GM23338 (cell line): Measurements from ENCODE around the gene RPL28. TPM values are rescaled to one million over a fixed set of nuclear protein-coding genes. Genes with fewer than 3 reads are reported as not detected.
"Not testable (repeated sequence)": the region's sequence is repeated elsewhere in the genome, so short reads cannot be mapped to it uniquely, and the experiment has no call there.

Source experiments
- ATAC-seq: fragments of 200-7000 bp; cut with Tn5 transposase; 3 replicates; pipeline ENCODE4 v1.9.1; 2020
- DNase-seq: peaks from one replicate; pipeline ENCODE4 v3.0.0-alpha.2; 2015; ENCODE audit warnings: low spot score
- H2AFZ ChIP-seq: fragments of 200-600 bp; sonication (generic); 2 replicates; pipeline ENCODE4 v1.8.0; 2016; ENCODE audit warnings: antibody characterized with exemption, mild to moderate bottlenecking, moderate library complexity
- H3F3A ChIP-seq: fragments of 200-600 bp; sonication (generic); replicated peaks from 2 replicates; pipeline ENCODE4 v1.8.0; 2017; ENCODE audit warnings: antibody characterized with exemption, mixed run types, low read depth
- H3K27ac ChIP-seq: fragments of 200-600 bp; sonication (generic); 2 replicates; pipeline ENCODE4 v1.6.1; 2016; ENCODE audit warnings: low read depth
- H3K27me3 ChIP-seq: fragments of 200-600 bp; sonication (generic); 2 replicates; pipeline ENCODE4 v1.8.0; 2016; ENCODE audit warnings: mild to moderate bottlenecking, mixed run types, moderate library complexity; ENCODE audit not compliant: insufficient read depth
- H3K36me3 ChIP-seq: fragments of 200-600 bp; sonication (generic); 2 replicates; pipeline ENCODE4 v1.8.0; 2016; ENCODE audit warnings: mild to moderate bottlenecking; ENCODE audit not compliant: insufficient read depth
- H3K4me1 ChIP-seq: fragments of 200-600 bp; sonication (generic); 2 replicates; pipeline ENCODE4 v1.8.0; 2016; ENCODE audit warnings: mild to moderate bottlenecking, moderate library complexity; ENCODE audit not compliant: insufficient read depth
- H3K4me2 ChIP-seq: fragments of 200-600 bp; sonication (generic); 2 replicates; pipeline ENCODE4 v1.7.1; 2017; ENCODE audit warnings: mixed run types
- H3K4me3 ChIP-seq: fragments of 200-600 bp; sonication (generic); 2 replicates; pipeline ENCODE4 v1.6.1; 2016; ENCODE audit warnings: mixed run types
- H3K79me2 ChIP-seq: fragments of 200-600 bp; sonication (generic); replicated peaks from 2 replicates; pipeline ENCODE4 v1.8.0; 2017; ENCODE audit warnings: mild to moderate bottlenecking; ENCODE audit not compliant: insufficient read depth
- H3K9me2 ChIP-seq: fragments of 200-600 bp; sonication (generic); 2 replicates; pipeline ENCODE4 v1.8.0; 2017; ENCODE audit not compliant: insufficient read depth
- H4K20me1 ChIP-seq: fragments of 200-600 bp; sonication (generic); replicated peaks from 2 replicates; pipeline ENCODE4 v1.8.0; 2017; ENCODE audit warnings: mild to moderate bottlenecking; ENCODE audit not compliant: insufficient read depth
- H3K27ac Mint-ChIP-seq: 2 replicates; pipeline ENCODE4 v1.8.0; 2020; ENCODE audit warnings: inconsistent platforms, mild to moderate bottlenecking, moderate library complexity, mixed read lengths
- H3K27me3 Mint-ChIP-seq: 3 replicates; pipeline ENCODE4 v1.8.0; 2022; ENCODE audit warnings: low read depth, mild to moderate bottlenecking, moderate library complexity, mixed read lengths, inconsistent platforms; ENCODE audit not compliant: insufficient read depth, poor library complexity
- H3K36me3 Mint-ChIP-seq: 3 replicates; pipeline ENCODE4 v1.8.0; 2021; ENCODE audit warnings: low read depth, mild to moderate bottlenecking, inconsistent platforms, moderate library complexity, mixed read lengths
- H3K4me1 Mint-ChIP-seq: 3 replicates; pipeline ENCODE4 v1.8.0; 2020; ENCODE audit warnings: mild to moderate bottlenecking, inconsistent platforms, mixed read lengths
- H3K4me3 Mint-ChIP-seq: 3 replicates; pipeline ENCODE4 v1.8.0; 2021; ENCODE audit warnings: moderate library complexity, mild to moderate bottlenecking, inconsistent platforms, mixed read lengths
- H3K9me3 Mint-ChIP-seq: 3 replicates; pipeline ENCODE4 v1.8.0; 2020; ENCODE audit warnings: moderate library complexity, mild to moderate bottlenecking, inconsistent platforms, mixed read lengths
- CREB1 ChIP-seq: fragments of 250-450 bp; sonication (Bioruptor Pico); IDR thresholded peaks from 2 replicates; pipeline ENCODE4 v1.5.0; 2020; ENCODE audit warnings: low read depth, mild to moderate bottlenecking, moderate library complexity
- EZH2phosphoT487 ChIP-seq: fragments of 200-600 bp; sonication (generic); IDR thresholded peaks from one replicate; pipeline ENCODE4 v1.8.1; 2018; ENCODE audit warnings: antibody characterized with exemption; ENCODE audit not compliant: unreplicated experiment
- POLR2AphosphoS5 ChIP-seq: IDR thresholded peaks from 2 replicates; pipeline ENCODE4 v1.6.1; 2016; ENCODE audit warnings: antibody characterized with exemption, low read depth
- STAT1 ChIP-seq: IDR thresholded peaks from one replicate; pipeline ENCODE4 v1.6.1; 2016; ENCODE audit warnings: antibody characterized with exemption; ENCODE audit not compliant: unreplicated experiment
- ZNF331 ChIP-seq: fragments of 250-450 bp; sonication (Bioruptor Pico); IDR thresholded peaks from 2 replicates; pipeline ENCODE4 v1.5.0; 2020; ENCODE audit warnings: low read depth, mild to moderate bottlenecking, moderate library complexity
- polyA plus RNA-seq: library from polyadenylated mRNA; unstranded; fragments of >200 nt; fragmentation: Nextera tagmentation; extraction: Ambion mirVana; gene quantifications from 2 replicates; pipeline ENCODE4 v1.2.1, GENCODE V29; 2016
- total RNA-seq: library from RNA; depleted of rRNA; stranded (reverse); fragments of >200 nt; shearing (Covaris generic); gene quantifications from 2 replicates; pipeline ENCODE4 v1.2.3, GENCODE V29; 2014
- TF ChIP-seq, protein P1 (sequence below), 2 experiments: fragments of 200-600 bp in 1 of 2; sonication (generic) in 1 of 2; conservative IDR thresholded peaks; 2 replicates each; pipeline versions ENCODE4 v1.5.1 to v1.6.1; 2016 to 2017; ENCODE audit warnings: antibody characterized with exemption in 2 of 2, low read depth in 2 of 2, mild to moderate bottlenecking in 2 of 2, moderate library complexity in 1 of 2
- TF ChIP-seq, protein P2 (sequence below): fragments of 250-450 bp; sonication (Bioruptor Pico); IDR thresholded peaks from 2 replicates; pipeline ENCODE4 v1.5.0; 2020; ENCODE audit warnings: mild to moderate bottlenecking, moderate library complexity

The RPL28 gene
- total and polyA plus RNA-seq, 2 experiments from 2014 or later: 737 to 1,528 TPM

DNA sequence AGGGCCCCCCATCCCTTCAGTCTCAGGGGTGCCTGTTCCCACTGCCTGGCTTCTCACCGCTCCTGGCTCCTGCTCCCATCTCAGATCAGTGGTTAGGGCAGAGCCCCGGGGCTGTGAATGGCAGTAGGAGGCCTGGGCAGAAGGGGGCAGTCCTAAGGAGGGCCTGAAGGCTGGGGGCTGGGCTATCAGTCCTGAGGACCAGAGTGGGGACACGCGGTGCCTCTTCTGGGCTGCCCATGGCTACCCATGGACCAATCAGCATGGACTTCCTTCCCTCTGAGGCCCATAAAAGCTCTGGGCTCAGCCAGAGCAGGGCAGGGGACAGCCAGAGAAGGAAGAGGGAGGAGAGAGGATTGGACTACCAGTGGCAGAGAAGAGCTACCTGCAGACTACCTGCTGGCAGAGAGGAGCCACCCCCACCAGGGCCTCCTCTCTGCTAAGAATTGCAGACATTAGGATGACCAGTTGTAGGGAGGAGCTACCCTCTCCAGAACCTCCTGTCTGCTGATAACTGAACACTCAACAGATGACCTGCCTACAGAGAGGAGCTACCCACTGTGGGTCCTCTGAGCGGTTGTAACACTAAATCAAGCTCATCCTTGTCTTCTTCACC lies 34.0 kb downstream of the RPL28 start:
- Histone ChIP-seq H3K4me3 (no peak overlapping the region), H3K4me2 (no peak overlapping the region), H3K4me1 (no peaks in the 10 kb centered on the region), H2AFZ (no peak overlapping the region), H3K27me3 (peaks cover 7% of the 10 kb centered on the region; the same call in 1 of the 2 replicates), H3K9me2 (no peaks in the 10 kb centered on the region), H4K20me1 (no peaks in the 10 kb centered on the region), H3F3A (no peaks in the 10 kb centered on the region), H3K36me3 (no peaks in the 10 kb centered on the region), H3K79me2 (no peaks in the 10 kb centered on the region), H3K27ac (no peak overlapping the region)
- TF ChIP-seq POLR2AphosphoS5 (no peak), STAT1 (no peak), EZH2phosphoT487 (no peak), CREB1 (CRISPR knock-in tag) (no peak)
- TF ChIP-seq, protein P1, sequence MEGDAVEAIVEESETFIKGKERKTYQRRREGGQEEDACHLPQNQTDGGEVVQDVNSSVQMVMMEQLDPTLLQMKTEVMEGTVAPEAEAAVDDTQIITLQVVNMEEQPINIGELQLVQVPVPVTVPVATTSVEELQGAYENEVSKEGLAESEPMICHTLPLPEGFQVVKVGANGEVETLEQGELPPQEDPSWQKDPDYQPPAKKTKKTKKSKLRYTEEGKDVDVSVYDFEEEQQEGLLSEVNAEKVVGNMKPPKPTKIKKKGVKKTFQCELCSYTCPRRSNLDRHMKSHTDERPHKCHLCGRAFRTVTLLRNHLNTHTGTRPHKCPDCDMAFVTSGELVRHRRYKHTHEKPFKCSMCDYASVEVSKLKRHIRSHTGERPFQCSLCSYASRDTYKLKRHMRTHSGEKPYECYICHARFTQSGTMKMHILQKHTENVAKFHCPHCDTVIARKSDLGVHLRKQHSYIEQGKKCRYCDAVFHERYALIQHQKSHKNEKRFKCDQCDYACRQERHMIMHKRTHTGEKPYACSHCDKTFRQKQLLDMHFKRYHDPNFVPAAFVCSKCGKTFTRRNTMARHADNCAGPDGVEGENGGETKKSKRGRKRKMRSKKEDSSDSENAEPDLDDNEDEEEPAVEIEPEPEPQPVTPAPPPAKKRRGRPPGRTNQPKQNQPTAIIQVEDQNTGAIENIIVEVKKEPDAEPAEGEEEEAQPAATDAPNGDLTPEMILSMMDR (conservative IDR thresholded peaks at IDR 0.05; ENCODE audit: low read depth in 2 of 2): no peak
- Mint-ChIP-seq H3K9me3 (peaks cover 14% of the 10 kb centered on the region), H3K36me3 (no peaks in the 10 kb centered on the region; the same call in 2 of the 3 replicates), H3K4me3 (no peak overlapping the region), H3K27ac (no peak overlapping the region), H3K4me1 (peaks cover 2% of the 10 kb centered on the region; the same call in 2 of the 3 replicates), H3K27me3 (peaks cover 17% of the 10 kb centered on the region)
- no peak for DNase-seq
- ATAC-seq: no peak; the same call in 2 of the 3 replicates

DNA sequence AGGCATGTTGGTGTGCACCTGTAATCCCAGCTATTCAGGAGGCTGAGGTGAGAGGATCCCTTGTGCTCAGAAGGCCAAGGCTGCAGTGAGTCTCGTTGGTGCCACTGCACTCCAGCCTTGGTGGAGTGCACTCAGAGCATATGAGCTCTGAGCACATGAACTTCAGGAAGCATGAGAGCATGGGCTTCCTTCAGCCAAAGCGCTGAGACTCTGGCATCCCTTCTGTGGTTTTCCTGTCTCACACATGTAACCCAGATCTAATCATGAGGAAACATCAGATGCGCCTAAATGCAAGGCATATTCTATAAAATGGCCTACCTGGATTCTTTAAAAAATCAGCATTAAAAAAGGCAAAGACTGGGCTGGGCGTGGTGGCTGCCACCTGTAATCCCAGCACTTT lies 35.5 kb downstream of the RPL28 start:
- not testable (repeated sequence) for H3K9me2 ChIP-seq, H3K27ac ChIP-seq, DNase-seq, H3K4me1 Mint-ChIP-seq, H3K27me3 ChIP-seq, H3K27ac Mint-ChIP-seq, H4K20me1 ChIP-seq, H3K4me3 ChIP-seq, H3K36me3 ChIP-seq, ATAC-seq, H3K79me2 ChIP-seq, H3F3A ChIP-seq, H3K4me2 ChIP-seq, H3K36me3 Mint-ChIP-seq, H3K4me1 ChIP-seq, H3K4me3 Mint-ChIP-seq, H2AFZ ChIP-seq
- H3K9me3 Mint-ChIP-seq: peaks cover 14% of the 10 kb centered on the region
- H3K27me3 Mint-ChIP-seq: peaks cover 14% of the 10 kb centered on the region

DNA sequence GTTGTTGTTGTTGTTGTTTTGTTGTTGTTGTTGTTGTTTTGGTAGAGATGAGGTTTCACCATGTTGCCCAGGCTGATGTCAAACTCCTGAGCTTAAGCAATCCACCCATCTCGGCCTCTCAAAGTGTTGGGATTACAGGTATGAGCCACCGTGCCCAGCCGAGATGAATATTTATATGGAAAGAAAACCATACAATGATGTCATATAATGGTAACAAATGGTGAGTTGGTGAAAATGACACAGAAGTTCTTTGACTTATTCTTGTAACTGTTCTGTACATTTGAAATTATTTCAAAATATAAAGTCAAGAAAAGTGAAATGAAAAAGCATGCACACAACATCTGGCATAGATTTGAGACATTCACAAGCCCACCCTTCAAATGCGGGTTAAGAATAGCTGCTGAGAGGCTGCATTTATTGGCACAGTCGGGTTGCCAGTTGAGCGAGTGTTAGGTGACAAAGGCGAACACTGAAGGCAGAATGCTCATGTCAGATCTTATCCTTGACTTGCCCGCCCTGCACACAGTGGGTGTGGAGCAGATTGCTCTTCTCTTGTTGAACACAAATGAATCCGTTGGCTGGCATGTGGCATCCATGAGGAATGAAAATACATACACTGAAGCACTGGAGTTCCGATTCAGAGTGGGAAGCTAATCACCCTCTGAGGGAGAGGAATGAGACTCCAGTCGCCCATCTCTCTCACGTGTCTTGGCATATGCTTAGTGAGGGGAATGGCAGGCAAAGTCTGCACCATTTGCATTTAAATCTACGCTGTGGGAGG lies 37.7 kb downstream of the RPL28 start:
- 0 out of 2 replicates have a peak, but pooled peaks cover under 1% of the 10 kb centered on the region for H3K4me1 ChIP-seq
- H4K20me1 ChIP-seq: no peaks in the 10 kb centered on the region
- no peaks in the 10 kb centered on the region for H3K36me3 Mint-ChIP-seq
- H2AFZ ChIP-seq: no peak overlapping the region
- ATAC-seq (no peak), DNase-seq (no peak)
- H3K79me2 ChIP-seq: no peaks in the 10 kb centered on the region
- H3K27me3 ChIP-seq: peaks cover 5% of the 10 kb centered on the region; the same call in 1 of the 2 replicates
- no peak overlapping the region for H3K4me2 ChIP-seq
- H3F3A ChIP-seq: no peaks in the 10 kb centered on the region
- H3K27me3 Mint-ChIP-seq: peaks cover 14% of the 10 kb centered on the region
- peaks cover 12% of the 10 kb centered on the region for H3K9me3 Mint-ChIP-seq
- no peak overlapping the region for H3K4me3 ChIP-seq
- H3K9me2 ChIP-seq: no peaks in the 10 kb centered on the region
- no peak overlapping the region for H3K4me3 Mint-ChIP-seq
- no peak overlapping the region for H3K27ac ChIP-seq
- H3K4me1 Mint-ChIP-seq: peaks cover under 1% of the 10 kb centered on the region; the same call in 1 of the 3 replicates
- H3K27ac Mint-ChIP-seq: no peak overlapping the region
- H3K36me3 ChIP-seq: no peaks in the 10 kb centered on the region
- TF ChIP-seq, protein P2, sequence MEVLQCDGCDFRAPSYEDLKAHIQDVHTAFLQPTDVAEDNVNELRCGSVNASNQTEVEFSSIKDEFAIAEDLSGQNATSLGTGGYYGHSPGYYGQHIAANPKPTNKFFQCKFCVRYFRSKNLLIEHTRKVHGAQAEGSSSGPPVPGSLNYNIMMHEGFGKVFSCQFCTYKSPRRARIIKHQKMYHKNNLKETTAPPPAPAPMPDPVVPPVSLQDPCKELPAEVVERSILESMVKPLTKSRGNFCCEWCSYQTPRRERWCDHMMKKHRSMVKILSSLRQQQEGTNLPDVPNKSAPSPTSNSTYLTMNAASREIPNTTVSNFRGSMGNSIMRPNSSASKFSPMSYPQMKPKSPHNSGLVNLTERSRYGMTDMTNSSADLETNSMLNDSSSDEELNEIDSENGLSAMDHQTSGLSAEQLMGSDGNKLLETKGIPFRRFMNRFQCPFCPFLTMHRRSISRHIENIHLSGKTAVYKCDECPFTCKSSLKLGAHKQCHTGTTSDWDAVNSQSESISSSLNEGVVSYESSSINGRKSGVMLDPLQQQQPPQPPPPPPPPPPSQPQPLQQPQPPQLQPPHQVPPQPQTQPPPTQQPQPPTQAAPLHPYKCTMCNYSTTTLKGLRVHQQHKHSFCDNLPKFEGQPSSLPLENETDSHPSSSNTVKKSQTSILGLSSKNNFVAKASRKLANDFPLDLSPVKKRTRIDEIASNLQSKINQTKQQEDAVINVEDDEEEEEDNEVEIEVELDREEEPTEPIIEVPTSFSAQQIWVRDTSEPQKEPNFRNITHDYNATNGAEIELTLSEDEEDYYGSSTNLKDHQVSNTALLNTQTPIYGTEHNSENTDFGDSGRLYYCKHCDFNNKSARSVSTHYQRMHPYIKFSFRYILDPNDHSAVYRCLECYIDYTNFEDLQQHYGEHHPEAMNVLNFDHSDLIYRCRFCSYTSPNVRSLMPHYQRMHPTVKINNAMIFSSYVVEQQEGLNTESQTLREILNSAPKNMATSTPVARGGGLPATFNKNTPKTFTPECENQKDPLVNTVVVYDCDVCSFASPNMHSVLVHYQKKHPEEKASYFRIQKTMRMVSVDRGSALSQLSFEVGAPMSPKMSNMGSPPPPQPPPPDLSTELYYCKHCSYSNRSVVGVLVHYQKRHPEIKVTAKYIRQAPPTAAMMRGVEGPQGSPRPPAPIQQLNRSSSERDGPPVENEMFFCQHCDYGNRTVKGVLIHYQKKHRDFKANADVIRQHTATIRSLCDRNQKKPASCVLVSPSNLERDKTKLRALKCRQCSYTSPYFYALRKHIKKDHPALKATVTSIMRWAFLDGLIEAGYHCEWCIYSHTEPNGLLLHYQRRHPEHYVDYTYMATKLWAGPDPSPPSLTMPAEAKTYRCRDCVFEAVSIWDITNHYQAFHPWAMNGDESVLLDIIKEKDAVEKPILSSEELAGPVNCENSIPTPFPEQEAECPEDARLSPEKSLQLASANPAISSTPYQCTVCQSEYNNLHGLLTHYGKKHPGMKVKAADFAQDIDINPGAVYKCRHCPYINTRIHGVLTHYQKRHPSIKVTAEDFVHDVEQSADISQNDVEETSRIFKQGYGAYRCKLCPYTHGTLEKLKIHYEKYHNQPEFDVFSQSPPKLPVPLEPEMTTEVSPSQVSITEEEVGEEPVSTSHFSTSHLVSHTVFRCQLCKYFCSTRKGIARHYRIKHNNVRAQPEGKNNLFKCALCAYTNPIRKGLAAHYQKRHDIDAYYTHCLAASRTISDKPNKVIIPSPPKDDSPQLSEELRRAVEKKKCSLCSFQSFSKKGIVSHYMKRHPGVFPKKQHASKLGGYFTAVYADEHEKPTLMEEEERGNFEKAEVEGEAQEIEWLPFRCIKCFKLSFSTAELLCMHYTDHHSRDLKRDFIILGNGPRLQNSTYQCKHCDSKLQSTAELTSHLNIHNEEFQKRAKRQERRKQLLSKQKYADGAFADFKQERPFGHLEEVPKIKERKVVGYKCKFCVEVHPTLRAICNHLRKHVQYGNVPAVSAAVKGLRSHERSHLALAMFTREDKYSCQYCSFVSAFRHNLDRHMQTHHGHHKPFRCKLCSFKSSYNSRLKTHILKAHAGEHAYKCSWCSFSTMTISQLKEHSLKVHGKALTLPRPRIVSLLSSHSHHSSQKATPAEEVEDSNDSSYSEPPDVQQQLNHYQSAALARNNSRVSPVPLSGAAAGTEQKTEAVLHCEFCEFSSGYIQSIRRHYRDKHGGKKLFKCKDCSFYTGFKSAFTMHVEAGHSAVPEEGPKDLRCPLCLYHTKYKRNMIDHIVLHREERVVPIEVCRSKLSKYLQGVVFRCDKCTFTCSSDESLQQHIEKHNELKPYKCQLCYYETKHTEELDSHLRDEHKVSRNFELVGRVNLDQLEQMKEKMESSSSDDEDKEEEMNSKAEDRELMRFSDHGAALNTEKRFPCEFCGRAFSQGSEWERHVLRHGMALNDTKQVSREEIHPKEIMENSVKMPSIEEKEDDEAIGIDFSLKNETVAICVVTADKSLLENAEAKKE (CRISPR knock-in tag): no peak
- TF ChIP-seq POLR2AphosphoS5 (no peak), EZH2phosphoT487 (no peak), ZNF331 (CRISPR knock-in tag) (no peak)
